Left ventricle myocardium inferior (tissue), 1 donor: Measurements from ENCODE around the gene PON3. TPM values are rescaled to one million over a fixed set of nuclear protein-coding genes. Genes with fewer than 3 reads are reported as not detected.

Source experiments
- DNase-seq: peaks from one replicate; pipeline ENCODE4 v3.0.0-alpha.2; 2020
- H3K27ac ChIP-seq: fragments of 200-600 bp; replicated peaks from 2 replicates; pipeline ENCODE4 v1.8.0; 2021
- H3K27me3 ChIP-seq: fragments of 200-600 bp; 2 replicates; pipeline ENCODE4 v1.8.0; 2021; ENCODE audit warnings: low read depth
- H3K36me3 ChIP-seq: fragments of 200-600 bp; 2 replicates; pipeline ENCODE4 v1.8.0; 2021
- H3K4me1 ChIP-seq: fragments of 200-600 bp; 2 replicates; pipeline ENCODE4 v1.8.0; 2021
- H3K4me3 ChIP-seq: fragments of 200-600 bp; 2 replicates; pipeline ENCODE4 v1.8.0; 2021; ENCODE audit warnings: mild to moderate bottlenecking, moderate library complexity
- H3K9me3 ChIP-seq: fragments of 200-600 bp; replicated peaks from 2 replicates; pipeline ENCODE4 v1.8.0; 2021
- intact Hi-C: fragments of 100-400 bp; cut with micrococcal nuclease; formaldehyde crosslinking; loops from one replicate; pipeline ENCODE4 v1.11.0; 2022
- total RNA-seq: library from RNA; stranded (reverse); fragmentation: NEBNext Ultra II Directional; extraction: Animal tissue kit (Norgen Biotek cat#: 25700); gene quantifications from one replicate; pipeline ENCODE4 v1.2.1, GENCODE V29; 2021
- TF ChIP-seq, protein P1 (sequence below): fragments of 200-600 bp; IDR thresholded peaks from 2 replicates; pipeline ENCODE4 v1.8.0; 2021; ENCODE audit warnings: antibody characterized with exemption, mild to moderate bottlenecking, borderline replicate concordance
- donor health status: DM: no; HTN: yes; CAD: no; lungs with severe emphysema.

The PON3 gene
- total RNA-seq, 1 donor from 2014 or later, result 0.69 TPM

DNA sequence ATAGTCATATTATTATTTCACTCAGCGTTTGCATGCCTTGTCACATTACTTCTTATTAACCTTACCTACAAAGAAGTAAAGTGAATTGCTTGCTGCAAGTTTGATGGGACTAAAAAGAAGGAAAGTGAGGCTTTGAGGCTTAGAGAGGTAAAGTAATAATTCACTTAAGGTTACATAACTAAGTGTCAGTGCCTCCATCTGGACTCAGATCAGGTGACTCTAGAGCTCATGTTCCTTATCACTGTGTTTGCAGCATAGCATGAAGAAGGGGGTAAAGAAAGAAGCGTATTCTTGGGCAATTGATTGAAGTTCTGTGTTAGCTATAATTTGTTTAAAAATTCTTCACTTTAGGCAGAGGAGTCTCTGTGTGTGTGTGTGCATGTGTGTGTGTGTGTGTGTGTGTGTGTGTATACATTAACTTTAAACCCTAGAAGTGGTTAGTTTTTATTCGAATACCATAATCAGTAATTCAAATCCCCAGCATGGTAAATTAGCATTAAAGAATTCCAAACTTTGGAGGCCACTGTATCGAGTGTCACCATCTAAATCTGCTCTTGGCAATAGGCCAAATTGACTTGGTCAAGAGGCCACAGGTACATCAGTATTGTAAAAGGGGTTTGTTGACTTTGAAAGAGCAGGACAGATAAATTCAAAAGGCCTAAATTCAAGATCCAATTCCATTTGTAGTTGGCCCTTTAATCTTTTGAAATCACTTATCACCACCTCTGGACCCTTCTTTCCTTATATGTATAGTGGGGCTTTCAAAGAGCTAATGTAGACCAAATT lies 2.2 kb upstream of the PON3 start:
- Histone ChIP-seq H3K4me1 (peaks cover 10% of the 10 kb centered on the region), H3K27me3 (peaks cover 37% of the 10 kb centered on the region), H3K9me3 (no peaks in the 10 kb centered on the region), H3K4me3 (no peak overlapping the region), H3K36me3 (no peaks in the 10 kb centered on the region), H3K27ac (no peak overlapping the region)
- no peak for DNase-seq
- intact Hi-C loops, result no loop called here
- TF ChIP-seq, protein P1, sequence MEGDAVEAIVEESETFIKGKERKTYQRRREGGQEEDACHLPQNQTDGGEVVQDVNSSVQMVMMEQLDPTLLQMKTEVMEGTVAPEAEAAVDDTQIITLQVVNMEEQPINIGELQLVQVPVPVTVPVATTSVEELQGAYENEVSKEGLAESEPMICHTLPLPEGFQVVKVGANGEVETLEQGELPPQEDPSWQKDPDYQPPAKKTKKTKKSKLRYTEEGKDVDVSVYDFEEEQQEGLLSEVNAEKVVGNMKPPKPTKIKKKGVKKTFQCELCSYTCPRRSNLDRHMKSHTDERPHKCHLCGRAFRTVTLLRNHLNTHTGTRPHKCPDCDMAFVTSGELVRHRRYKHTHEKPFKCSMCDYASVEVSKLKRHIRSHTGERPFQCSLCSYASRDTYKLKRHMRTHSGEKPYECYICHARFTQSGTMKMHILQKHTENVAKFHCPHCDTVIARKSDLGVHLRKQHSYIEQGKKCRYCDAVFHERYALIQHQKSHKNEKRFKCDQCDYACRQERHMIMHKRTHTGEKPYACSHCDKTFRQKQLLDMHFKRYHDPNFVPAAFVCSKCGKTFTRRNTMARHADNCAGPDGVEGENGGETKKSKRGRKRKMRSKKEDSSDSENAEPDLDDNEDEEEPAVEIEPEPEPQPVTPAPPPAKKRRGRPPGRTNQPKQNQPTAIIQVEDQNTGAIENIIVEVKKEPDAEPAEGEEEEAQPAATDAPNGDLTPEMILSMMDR, result no peak

DNA sequence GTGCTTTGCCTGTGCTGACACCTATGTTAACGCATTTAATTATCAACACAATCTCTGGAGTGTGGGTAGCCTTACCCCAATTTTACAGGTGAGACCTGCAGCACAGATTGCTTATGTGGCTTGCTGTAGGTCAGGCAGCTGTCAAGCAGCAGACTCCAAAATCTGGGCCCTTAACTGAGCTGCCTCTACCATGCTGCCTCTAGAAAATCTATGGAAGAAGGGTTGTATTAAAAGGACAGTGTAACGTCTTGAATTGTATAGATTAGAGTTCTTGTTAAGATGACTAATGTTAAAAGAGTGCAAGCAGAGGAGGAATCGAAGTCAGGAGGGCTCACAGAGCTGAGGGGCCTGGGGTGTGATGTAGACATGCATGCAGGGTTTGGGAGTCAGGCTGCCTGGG lies 1.2 kb upstream of the PON3 start:
- H3K4me1 ChIP-seq, result peaks cover 10% of the 10 kb centered on the region
- DNase-seq, result no peak
- peak overlapping the region; percentile 70 for H3K4me3 ChIP-seq
- intact Hi-C loops, result no loop called here
- H3K27ac ChIP-seq, result no peak overlapping the region
- TF ChIP-seq, protein P1, result no peak
- H3K9me3 ChIP-seq, result no peaks in the 10 kb centered on the region
- H3K27me3 ChIP-seq, result peaks cover 37% of the 10 kb centered on the region
- H3K36me3 ChIP-seq, result no peaks in the 10 kb centered on the region

DNA sequence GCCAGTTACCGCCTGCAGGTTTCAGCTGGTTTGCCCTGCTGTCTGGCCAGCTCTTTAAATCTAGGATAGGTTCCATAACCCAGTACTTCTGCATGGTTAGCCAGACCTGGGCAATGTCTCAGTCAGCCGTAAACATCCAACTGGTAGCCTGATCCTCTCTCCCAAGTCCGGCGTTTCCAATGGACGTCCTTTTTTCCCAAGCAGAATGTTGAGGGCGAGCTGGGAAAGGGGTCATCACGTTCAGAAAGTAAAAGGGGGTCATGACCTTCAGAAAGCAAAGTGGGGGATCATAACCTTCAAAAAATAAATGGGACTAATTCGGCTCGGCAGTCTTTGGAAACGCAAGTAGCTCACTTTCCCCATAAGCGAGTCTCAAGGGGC lies 430 bp downstream of the PON3 start:
- Histone ChIP-seq H3K36me3 (no peaks in the 10 kb centered on the region), H3K4me3 (peak overlapping the region; percentile 70), H3K27me3 (peaks cover 37% of the 10 kb centered on the region), H3K9me3 (no peaks in the 10 kb centered on the region), H3K4me1 (peaks cover 10% of the 10 kb centered on the region), H3K27ac (no peak overlapping the region)
- intact Hi-C loops, result no loop called here
- TF ChIP-seq, protein P1, result no peak
- no peak for DNase-seq

DNA sequence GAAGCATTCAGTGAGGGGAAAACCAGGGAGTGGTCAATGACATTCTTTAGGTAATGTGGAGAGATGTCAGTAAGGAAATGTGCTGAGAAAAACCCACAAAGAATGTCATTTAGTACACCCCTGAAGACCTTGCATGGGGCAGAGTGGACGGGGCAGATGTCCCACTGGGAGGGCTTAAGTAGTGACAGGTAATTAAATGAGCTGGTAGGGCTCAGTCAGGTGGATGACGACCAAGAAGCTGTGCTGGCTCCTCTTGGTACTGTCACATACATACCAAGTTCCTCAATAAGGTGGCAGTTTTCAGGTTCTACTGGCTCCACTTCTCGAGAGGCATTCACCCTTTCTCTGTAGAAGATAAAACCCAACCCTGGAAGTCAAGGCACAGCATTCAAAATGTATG lies 1.8 kb downstream of the PON3 start:
- no peak overlapping the region for H3K4me3 ChIP-seq
- peaks cover 37% of the 10 kb centered on the region for H3K27me3 ChIP-seq
- TF ChIP-seq, protein P1, result no peak
- intact Hi-C loops, result no loop called here
- no peak overlapping the region for H3K27ac ChIP-seq
- peaks cover 10% of the 10 kb centered on the region for H3K4me1 ChIP-seq
- DNase-seq, result no peak
- no peaks in the 10 kb centered on the region for H3K36me3 ChIP-seq
- no peaks in the 10 kb centered on the region for H3K9me3 ChIP-seq

DNA sequence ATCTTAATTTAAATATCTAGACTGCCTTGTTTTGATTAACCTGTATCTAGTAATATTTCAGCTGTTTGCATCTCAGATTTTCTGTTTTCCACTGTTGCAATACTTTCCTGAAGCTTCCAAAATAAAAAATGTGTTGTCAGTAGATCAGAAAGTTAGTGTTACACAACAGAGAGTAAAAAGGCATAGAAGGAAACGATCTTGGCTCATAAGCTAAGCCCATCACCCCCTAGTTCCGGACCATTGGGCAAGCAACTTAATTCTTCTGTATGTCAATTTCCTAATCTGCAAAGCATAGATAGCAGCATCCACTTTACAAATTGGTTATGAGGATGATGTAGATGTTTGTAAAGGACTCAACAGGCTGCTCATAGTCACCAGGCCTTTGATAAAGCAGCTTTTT lies 4.4 kb downstream of the PON3 start:
- peaks cover 8% of the 10 kb centered on the region for H3K4me1 ChIP-seq
- H3K36me3 ChIP-seq, result peaks cover 7% of the 10 kb centered on the region
- peaks cover 15% of the 10 kb centered on the region for H3K9me3 ChIP-seq
- TF ChIP-seq, protein P1, result no peak
- intact Hi-C loops, result no loop called here
- H3K27ac ChIP-seq, result no peak overlapping the region
- DNase-seq, result no peak
- H3K27me3 ChIP-seq, result peaks cover 25% of the 10 kb centered on the region
- H3K4me3 ChIP-seq, result no peak overlapping the region
